ENCODE measurements around the gene FNBP1.

FNBP1 gene

DNA sequence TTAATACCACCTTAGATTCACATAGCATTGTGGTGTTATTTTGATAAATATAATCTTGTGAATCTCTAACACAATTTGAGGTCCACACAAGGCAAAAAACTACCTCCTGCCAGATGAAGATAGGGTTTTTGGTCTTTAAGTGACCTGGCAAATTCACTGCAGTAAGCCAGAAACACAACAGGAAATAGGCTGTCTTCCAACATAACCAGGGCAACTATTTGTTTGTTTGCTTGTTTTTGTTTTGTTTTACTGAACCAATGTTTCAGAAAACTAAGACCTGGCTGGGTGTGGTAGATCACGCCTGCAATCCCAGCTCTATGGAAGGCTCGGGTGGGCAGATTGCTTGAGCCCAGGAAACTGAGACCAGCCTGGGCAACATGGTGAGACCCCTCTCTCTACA lies 112.2 kb downstream of the FNBP1 start:
- TF ChIP-seq, protein P1, sequence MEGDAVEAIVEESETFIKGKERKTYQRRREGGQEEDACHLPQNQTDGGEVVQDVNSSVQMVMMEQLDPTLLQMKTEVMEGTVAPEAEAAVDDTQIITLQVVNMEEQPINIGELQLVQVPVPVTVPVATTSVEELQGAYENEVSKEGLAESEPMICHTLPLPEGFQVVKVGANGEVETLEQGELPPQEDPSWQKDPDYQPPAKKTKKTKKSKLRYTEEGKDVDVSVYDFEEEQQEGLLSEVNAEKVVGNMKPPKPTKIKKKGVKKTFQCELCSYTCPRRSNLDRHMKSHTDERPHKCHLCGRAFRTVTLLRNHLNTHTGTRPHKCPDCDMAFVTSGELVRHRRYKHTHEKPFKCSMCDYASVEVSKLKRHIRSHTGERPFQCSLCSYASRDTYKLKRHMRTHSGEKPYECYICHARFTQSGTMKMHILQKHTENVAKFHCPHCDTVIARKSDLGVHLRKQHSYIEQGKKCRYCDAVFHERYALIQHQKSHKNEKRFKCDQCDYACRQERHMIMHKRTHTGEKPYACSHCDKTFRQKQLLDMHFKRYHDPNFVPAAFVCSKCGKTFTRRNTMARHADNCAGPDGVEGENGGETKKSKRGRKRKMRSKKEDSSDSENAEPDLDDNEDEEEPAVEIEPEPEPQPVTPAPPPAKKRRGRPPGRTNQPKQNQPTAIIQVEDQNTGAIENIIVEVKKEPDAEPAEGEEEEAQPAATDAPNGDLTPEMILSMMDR (conservative IDR thresholded peaks at IDR 0.05; ENCODE audit: low read depth, low read length), result no peak
- H3K4me3 ChIP-seq (ENCODE audit: low read depth, low read length), result no peak overlapping the region

DNA sequence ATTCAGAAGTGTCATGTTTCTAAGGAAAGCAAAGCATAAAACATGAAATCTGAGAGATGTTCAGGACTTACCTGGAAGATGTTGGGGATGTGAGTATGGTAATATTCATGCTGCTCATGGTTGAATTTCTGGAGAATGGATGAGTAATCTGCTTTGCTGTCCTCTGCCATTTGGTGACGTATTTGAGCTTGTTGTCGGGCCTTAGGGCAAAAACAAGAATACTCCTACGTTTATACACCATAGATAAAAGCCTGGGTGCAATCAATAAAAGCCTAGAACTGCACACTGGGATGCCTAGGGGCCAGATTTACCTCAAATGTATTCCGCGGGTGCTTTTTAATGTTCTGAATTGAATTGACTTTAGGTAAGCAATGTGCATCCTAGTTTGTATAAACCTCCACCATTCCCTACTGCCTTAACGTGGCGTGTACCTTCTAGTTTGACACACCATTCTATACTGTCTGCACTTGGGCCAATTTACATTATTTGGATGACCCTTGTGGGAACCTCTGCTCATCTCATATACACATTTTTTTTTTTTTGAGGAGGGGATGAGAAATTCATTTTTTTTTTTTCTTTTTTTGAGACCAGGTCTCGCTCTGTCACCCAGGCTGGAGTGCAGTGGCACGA lies 113.4 kb downstream of the FNBP1 start:
- no peak overlapping the region for H3K4me3 ChIP-seq (ENCODE audit: low read depth, low read length)
- DNase-seq (ENCODE audit: low read depth), result no peak
- TF ChIP-seq, protein P1 (conservative IDR thresholded peaks at IDR 0.05; ENCODE audit: low read depth, low read length), result no peak

More for the DNA sequence above, 112.2 kb downstream of the FNBP1 start:
- DNase-seq (ENCODE audit: low read depth), result no peak

DNA sequence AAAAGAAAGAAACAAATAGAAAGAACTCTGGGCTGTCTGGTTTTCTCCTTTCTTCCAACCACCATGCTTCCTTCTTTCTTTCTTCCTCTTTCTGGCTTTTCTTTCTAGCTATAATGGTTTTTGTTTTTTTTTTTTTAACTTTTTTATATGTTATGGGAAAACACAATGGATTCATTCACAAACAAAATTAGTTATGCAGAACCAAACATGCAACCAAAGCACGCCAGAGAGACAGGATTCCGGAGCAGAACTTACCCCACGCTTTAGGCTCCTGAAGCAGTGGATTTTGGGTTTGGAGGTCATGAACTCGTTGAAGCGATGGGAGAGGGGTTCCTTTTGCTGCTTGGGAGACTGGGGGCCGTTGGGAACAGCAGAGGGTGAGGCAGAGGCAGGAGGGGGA lies 119.4 kb downstream of the FNBP1 start:
- DNase-seq (ENCODE audit: low read depth), result no peak
- no peak overlapping the region for H3K4me3 ChIP-seq (ENCODE audit: low read depth, low read length)
- TF ChIP-seq, protein P1 (conservative IDR thresholded peaks at IDR 0.05; ENCODE audit: low read depth, low read length), result no peak

DNA sequence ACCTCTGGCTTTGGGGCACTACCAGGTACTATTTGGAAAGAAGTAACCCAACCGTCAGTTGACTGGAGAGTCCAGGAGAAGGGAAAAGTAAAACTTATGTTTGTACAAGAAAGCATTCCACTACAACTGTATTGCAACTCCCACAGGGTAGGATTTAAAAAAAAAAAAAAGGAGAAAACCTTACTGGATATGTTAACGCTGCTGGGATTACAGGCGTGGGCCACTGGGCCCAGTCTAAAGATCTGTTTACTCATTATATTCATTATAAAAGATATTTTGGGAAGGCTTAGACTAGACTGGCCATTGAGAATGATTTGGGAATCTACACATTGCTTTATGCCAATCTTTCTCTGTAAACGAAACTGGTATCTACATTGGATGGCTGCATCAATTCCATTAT lies 121.1 kb downstream of the FNBP1 start:
- DNase-seq (ENCODE audit: low read depth), result no peak
- no peak overlapping the region for H3K4me3 ChIP-seq (ENCODE audit: low read depth, low read length)
- TF ChIP-seq, protein P1 (conservative IDR thresholded peaks at IDR 0.05; ENCODE audit: low read depth, low read length), result no peak

DNA sequence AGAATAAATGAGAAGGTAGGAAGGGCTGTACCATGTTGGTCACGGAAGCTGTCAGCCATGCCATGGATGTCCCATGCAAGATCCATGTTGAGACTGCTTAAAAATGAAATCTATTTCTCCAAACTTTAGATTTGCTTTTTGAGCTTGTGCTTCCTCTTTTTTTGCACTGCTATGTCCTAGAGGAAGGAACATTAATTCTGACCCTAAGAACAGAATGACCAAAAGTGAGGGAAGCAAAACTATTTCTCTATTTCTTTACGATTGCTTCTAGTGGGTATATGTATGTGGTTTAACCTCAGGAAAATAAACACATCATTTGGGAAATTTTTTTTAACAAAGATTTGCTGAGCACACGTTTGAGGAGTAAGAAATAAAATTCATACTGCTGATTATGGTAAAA lies 123.1 kb downstream of the FNBP1 start:
- no peak overlapping the region for H3K4me3 ChIP-seq (ENCODE audit: low read depth, low read length)
- TF ChIP-seq, protein P1 (conservative IDR thresholded peaks at IDR 0.05; ENCODE audit: low read depth, low read length), result no peak
- DNase-seq (ENCODE audit: low read depth), result no peak

DNA sequence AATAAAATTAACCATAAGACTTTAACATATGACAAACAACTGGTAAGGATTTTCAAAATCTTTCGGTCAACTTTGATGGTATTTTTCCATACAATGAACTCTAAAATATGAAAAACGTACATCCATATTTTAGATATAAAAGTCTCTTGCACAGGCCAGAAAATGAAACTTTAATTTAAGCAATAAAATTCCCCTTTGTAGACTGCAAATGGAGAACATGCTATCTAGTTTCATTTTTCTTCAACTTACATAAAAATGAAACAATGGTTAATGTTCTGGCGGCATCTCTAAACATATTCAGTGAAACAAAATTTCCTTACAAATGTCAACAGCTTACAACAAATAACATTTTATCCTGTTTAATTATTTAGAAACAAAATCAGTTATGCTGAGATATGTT lies 123.7 kb downstream of the FNBP1 start:
- DNase-seq (ENCODE audit: low read depth), result no peak
- TF ChIP-seq, protein P1 (conservative IDR thresholded peaks at IDR 0.05; ENCODE audit: low read depth, low read length), result no peak
- H3K4me3 ChIP-seq (ENCODE audit: low read depth, low read length), result no peak overlapping the region

DNA sequence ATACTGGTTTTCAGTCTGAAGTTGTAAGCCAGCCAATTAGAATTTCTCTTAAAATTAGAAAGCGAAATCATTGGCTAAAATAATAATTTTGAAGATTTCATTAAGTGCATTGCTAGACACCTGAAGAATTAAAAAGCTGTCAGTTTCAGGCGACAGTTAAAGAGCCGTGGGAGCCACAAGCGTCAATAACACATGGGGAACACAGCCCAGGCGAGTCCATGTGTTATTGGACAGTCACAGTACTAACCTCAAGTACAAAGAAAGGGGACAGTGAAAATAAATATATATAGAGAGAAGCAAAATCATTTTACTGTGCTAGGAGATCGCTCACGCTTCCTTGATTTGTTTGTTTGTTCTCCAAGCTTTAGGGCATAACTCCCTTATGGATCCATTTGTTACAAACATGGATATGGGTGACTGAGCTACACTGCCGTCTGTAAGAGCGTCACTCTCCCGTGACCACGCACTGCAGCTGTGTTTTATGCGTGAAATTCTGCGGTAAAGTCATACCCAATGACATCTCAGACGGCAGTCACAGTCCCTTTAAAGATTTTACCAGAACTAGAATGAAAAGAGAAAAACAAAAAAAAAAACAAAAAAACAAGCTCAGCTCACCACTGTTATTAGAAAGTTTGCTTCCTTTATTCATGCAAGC lies 124.6 kb downstream of the FNBP1 start:
- TF ChIP-seq, protein P1 (conservative IDR thresholded peaks at IDR 0.05; ENCODE audit: low read depth, low read length), result no peak
- DNase-seq (ENCODE audit: low read depth), result no peak

More for the DNA sequence above, 124.6 kb downstream of the FNBP1 start:
- no peak overlapping the region for H3K4me3 ChIP-seq (ENCODE audit: low read depth, low read length)

Measured in choroid plexus epithelial cell (primary cell).